Subcutaneous abdominal adipose tissue (tissue), 5 donors: ENCODE data around the gene KRT36.

Experiments
- H3K27ac ChIP-seq: one replicate; pipeline ENCODE4 v1.7.0; 2013; ENCODE audit warnings: low read depth, mild to moderate bottlenecking, inconsistent platforms, low read length, moderate library complexity
- H3K27me3 ChIP-seq, 5 donors: one replicate each; pipeline ENCODE4 v1.7.0; 2013; ENCODE audit warnings: low read length in 5 of 5, inconsistent platforms in 1 of 5; ENCODE audit not compliant: control insufficient read depth in 5 of 5, insufficient read depth in 4 of 5
- H3K36me3 ChIP-seq, 5 donors: one replicate each; pipeline ENCODE4 v1.7.0; 2013; ENCODE audit warnings: low read length in 5 of 5; ENCODE audit not compliant: control insufficient read depth in 5 of 5, insufficient read depth in 5 of 5
- H3K4me1 ChIP-seq, 5 donors: one replicate each; pipeline ENCODE4 v1.7.0; 2013; ENCODE audit warnings: low read length in 5 of 5, mild to moderate bottlenecking in 3 of 5, moderate library complexity in 1 of 5; ENCODE audit not compliant: control insufficient read depth in 5 of 5, insufficient read depth in 5 of 5
- H3K4me3 ChIP-seq, 5 donors: one replicate each; pipeline ENCODE4 v1.7.0; 2013; ENCODE audit warnings: low read length in 5 of 5, low read depth in 1 of 5
- H3K9ac ChIP-seq, 5 donors: one replicate each; pipeline ENCODE4 v1.7.0; 2013; ENCODE audit warnings: low read length in 5 of 5, mild to moderate bottlenecking in 4 of 5, moderate library complexity in 3 of 5
- H3K9me3 ChIP-seq, 5 donors: one replicate each; pipeline ENCODE4 v1.7.0; 2013; ENCODE audit warnings: low read length in 5 of 5; ENCODE audit not compliant: control insufficient read depth in 5 of 5
- donor health status: healthy.
- donor health status: healthy.
- donor health status: healthy.
- donor health status: healthy.
- donor health status: healthy.

Gene KRT36

GRCh38 chr17:41513168-41513547, 23.4 kb upstream of the KRT36 start:
- no peak overlapping the region for H3K4me3 ChIP-seq
- no peaks in the 10 kb centered on the region for H3K4me1 ChIP-seq
- H3K27ac ChIP-seq = no peak overlapping the region
- no peak overlapping the region for H3K9ac ChIP-seq
- H3K27me3 ChIP-seq = peaks cover 5 to 15% (median 9%) of the 10 kb centered on the region in 5 donors
- no peaks in the 10 kb centered on the region for H3K36me3 ChIP-seq
- no peaks in the 10 kb centered on the region for H3K9me3 ChIP-seq

- Histone ChIP-seq H3K9ac (no peak overlapping the region), H3K36me3 (no peaks in the 10 kb centered on the region), H3K4me3 (no peak overlapping the region), H3K9me3 (no peaks in the 10 kb centered on the region), H3K27ac (no peak overlapping the region), H3K4me1 (no peaks in the 10 kb centered on the region), H3K27me3 (peaks cover 5 to 14% (median 10%) of the 10 kb centered on the region in 5 donors)
Observed at GRCh38 chr17:41512546-41513167, 22.9 kb upstream of the KRT36 start.

- Histone ChIP-seq H3K9ac (no peak overlapping the region), H3K9me3 (no peaks in the 10 kb centered on the region), H3K27ac (no peak overlapping the region), H3K4me3 (no peak overlapping the region), H3K4me1 (no peaks in the 10 kb centered on the region), H3K36me3 (no peaks in the 10 kb centered on the region), H3K27me3 (peaks cover 4 to 14% (median 11%) of the 10 kb centered on the region in 5 donors)
Observed at GRCh38 chr17:41511716-41512115, 22.0 kb upstream of the KRT36 start.

GRCh38 chr17:41511116-41511515, 21.4 kb upstream of the KRT36 start:
- no peaks in the 10 kb centered on the region for H3K4me1 ChIP-seq
- no peaks in the 10 kb centered on the region for H3K36me3 ChIP-seq
- no peak overlapping the region for H3K27ac ChIP-seq
- H3K4me3 ChIP-seq = no peak overlapping the region
- peaks cover 1 to 14% (median 9%) of the 10 kb centered on the region in 5 donors for H3K27me3 ChIP-seq
- no peaks in the 10 kb centered on the region for H3K9me3 ChIP-seq
- no peak overlapping the region for H3K9ac ChIP-seq

- H3K9ac ChIP-seq = no peak overlapping the region
- peaks cover 0 to 10% (median 8%) of the 10 kb centered on the region in 5 donors for H3K27me3 ChIP-seq
- no peak overlapping the region for H3K4me3 ChIP-seq
- no peak overlapping the region for H3K27ac ChIP-seq
- H3K9me3 ChIP-seq = no peaks in the 10 kb centered on the region
- H3K36me3 ChIP-seq = no peaks in the 10 kb centered on the region
- no peaks in the 10 kb centered on the region for H3K4me1 ChIP-seq
Observed at GRCh38 chr17:41510251-41511065, 20.7 kb upstream of the KRT36 start.

GRCh38 chr17:41507315-41507880, 17.7 kb upstream of the KRT36 start:
- Histone ChIP-seq H3K27me3 (peaks cover 0 to 9% (median 5%) of the 10 kb centered on the region in 5 donors), H3K9me3 (no peaks in the 10 kb centered on the region), H3K4me3 (no peak overlapping the region), H3K9ac (no peak overlapping the region), H3K36me3 (no peaks in the 10 kb centered on the region), H3K27ac (no peak overlapping the region), H3K4me1 (no peaks in the 10 kb centered on the region)

- Histone ChIP-seq H3K36me3 (no peaks in the 10 kb centered on the region), H3K27me3 (peaks cover 0 to 9% (median 6%) of the 10 kb centered on the region in 5 donors), H3K4me3 (no peak overlapping the region), H3K27ac (no peak overlapping the region), H3K4me1 (no peaks in the 10 kb centered on the region), H3K9ac (no peak overlapping the region), H3K9me3 (no peaks in the 10 kb centered on the region)
Observed at GRCh38 chr17:41505809-41506767, 16.4 kb upstream of the KRT36 start.

- no peak within 1 kb of the TSS for H3K4me3 ChIP-seq
- H3K9me3 ChIP-seq = no peaks in the 10 kb centered on the region
- H3K9ac ChIP-seq = no peak within 1 kb of the TSS
- peaks cover 1 to 10% (median 4%) of the 10 kb centered on the region in 5 donors for H3K27me3 ChIP-seq
- H3K4me1 ChIP-seq = no peaks in the 10 kb centered on the region
- H3K36me3 ChIP-seq = no peaks in the 10 kb centered on the region
- no peak within 1 kb of the TSS for H3K27ac ChIP-seq
Observed at GRCh38 chr17:41505007-41505808, 15.5 kb upstream of the KRT36 start, which contains the start of gene KRT13. KRT13 (minus strand) TSS chr17:41505612; CDS start chr17:41505550, 62 bp downstream.
